ENCODE measurements around the gene MMP24. TPM values are rescaled to one million over a fixed set of nuclear protein-coding genes. Genes with fewer than 3 reads are reported as not detected.

MMP24 gene
- total RNA-seq, 4 donors from 2014 or later = 0.51 to 2.6 (median 2.0) TPM

GRCh38 chr20:35307666-35308653, 81.5 kb downstream of the MMP24 start:
- Histone ChIP-seq H3K9me3 (no peaks in the 10 kb centered on the region), H3K27me3 (no peaks in the 10 kb centered on the region), H3K4me1 (peaks cover 0 to 3% of the 10 kb centered on the region in 2 donors), H3K36me3 (no peaks in the 10 kb centered on the region), H3K4me3 (no peak overlapping the region), H3K27ac (peak overlapping the region in 1 of 2 donors; percentile 15)
- TF ChIP-seq, protein P1, sequence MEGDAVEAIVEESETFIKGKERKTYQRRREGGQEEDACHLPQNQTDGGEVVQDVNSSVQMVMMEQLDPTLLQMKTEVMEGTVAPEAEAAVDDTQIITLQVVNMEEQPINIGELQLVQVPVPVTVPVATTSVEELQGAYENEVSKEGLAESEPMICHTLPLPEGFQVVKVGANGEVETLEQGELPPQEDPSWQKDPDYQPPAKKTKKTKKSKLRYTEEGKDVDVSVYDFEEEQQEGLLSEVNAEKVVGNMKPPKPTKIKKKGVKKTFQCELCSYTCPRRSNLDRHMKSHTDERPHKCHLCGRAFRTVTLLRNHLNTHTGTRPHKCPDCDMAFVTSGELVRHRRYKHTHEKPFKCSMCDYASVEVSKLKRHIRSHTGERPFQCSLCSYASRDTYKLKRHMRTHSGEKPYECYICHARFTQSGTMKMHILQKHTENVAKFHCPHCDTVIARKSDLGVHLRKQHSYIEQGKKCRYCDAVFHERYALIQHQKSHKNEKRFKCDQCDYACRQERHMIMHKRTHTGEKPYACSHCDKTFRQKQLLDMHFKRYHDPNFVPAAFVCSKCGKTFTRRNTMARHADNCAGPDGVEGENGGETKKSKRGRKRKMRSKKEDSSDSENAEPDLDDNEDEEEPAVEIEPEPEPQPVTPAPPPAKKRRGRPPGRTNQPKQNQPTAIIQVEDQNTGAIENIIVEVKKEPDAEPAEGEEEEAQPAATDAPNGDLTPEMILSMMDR (IDR thresholded peaks at IDR 0.05) = no peak
- TF ChIP-seq POLR2A (IDR thresholded peaks at IDR 0.05) = no peak
- no peak for DNase-seq
- intact Hi-C loops (cut with DNase I; ENCODE audit: low total_unique reads) = no loop called here

GRCh38 chr20:35311409-35311808, 84.9 kb downstream of the MMP24 start:
- H3K4me1 ChIP-seq = peaks cover 0 to 3% of the 10 kb centered on the region in 2 donors
- TF ChIP-seq, protein P1 (IDR thresholded peaks at IDR 0.05) = no peak
- TF ChIP-seq POLR2A (IDR thresholded peaks at IDR 0.05) = no peak
- intact Hi-C loops (cut with DNase I; ENCODE audit: low total_unique reads) = no loop called here
- H3K27me3 ChIP-seq = no peaks in the 10 kb centered on the region
- no peaks in the 10 kb centered on the region for H3K36me3 ChIP-seq
- no peaks in the 10 kb centered on the region for H3K9me3 ChIP-seq
- no peak overlapping the region for H3K27ac ChIP-seq
- no peak for DNase-seq
- no peak overlapping the region for H3K4me3 ChIP-seq

DNA sequence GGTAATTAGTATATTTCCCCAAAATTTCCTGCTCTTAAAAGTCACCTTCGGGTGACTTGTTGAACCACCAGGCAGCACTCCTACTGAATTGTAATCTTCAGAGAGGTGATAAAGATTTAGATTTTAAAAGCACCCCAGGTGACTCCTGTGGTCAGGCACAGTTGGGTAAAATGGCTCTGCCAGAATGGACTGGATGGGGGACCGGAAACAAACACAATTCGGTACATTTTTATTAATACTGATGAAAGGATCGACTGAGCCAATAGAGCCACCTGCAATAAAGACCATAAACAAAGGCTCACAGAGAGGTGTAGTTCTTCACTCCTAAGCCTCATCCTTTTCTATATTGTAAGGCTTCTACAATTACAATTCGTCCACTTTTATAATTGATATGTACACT, 85.3 kb downstream of the MMP24 start:
- H3K27ac ChIP-seq = no peak overlapping the region
- H3K4me1 ChIP-seq = peaks cover 0 to 3% of the 10 kb centered on the region in 2 donors
- DNase-seq = no peak
- no peaks in the 10 kb centered on the region for H3K27me3 ChIP-seq
- no peak for TF ChIP-seq POLR2A (IDR thresholded peaks at IDR 0.05)
- TF ChIP-seq, protein P1 (IDR thresholded peaks at IDR 0.05) = no peak
- H3K36me3 ChIP-seq = no peaks in the 10 kb centered on the region
- intact Hi-C loops (cut with DNase I; ENCODE audit: low total_unique reads) = no loop called here
- H3K9me3 ChIP-seq = no peaks in the 10 kb centered on the region
- H3K4me3 ChIP-seq = no peak overlapping the region

- Histone ChIP-seq H3K27ac (no peak overlapping the region), H3K36me3 (no peaks in the 10 kb centered on the region), H3K4me1 (peaks cover 0 to 4% of the 10 kb centered on the region in 2 donors), H3K9me3 (no peaks in the 10 kb centered on the region), H3K27me3 (no peaks in the 10 kb centered on the region), H3K4me3 (no peak overlapping the region)
- intact Hi-C loops (cut with DNase I; ENCODE audit: low total_unique reads) = no loop called here
- DNase-seq = no peak
- TF ChIP-seq, protein P1 (IDR thresholded peaks at IDR 0.05) = no peak
- TF ChIP-seq POLR2A (IDR thresholded peaks at IDR 0.05) = no peak
Measured at GRCh38 chr20:35312318-35312717, 85.8 kb downstream of the MMP24 start.

Data from uterus (tissue), 4 donors.